Adipose tissue (tissue), 3 donors: ENCODE results near the gene ANGPTL2. TPM values are rescaled to one million over a fixed set of nuclear protein-coding genes. Genes with fewer than 3 reads are reported as not detected.

Experiments used
- H3K27ac ChIP-seq: one replicate; pipeline ENCODE4 v1.5.1; 2013; ENCODE audit warnings: low read depth, low read length
- WGBS, 3 donors: extraction: QIAGEN DNeasy Blood & Tissue Kit; methylation state at CpG; one replicate each; pipeline ENCODE4 v1.1.7; 2013; 5-methylcytosine and 5-hydroxymethylcytosine counted together
- polyA plus RNA-seq, 3 donors: library from polyadenylated mRNA; stranded (reverse); fragments of 200-250 nt; gene quantifications; one replicate each; pipeline ENCODE4 v1.2.3, GENCODE V29; 2013
- donor health status: healthy with polysubstance abuse.
- donor health status: Bipolar disorder and iron deficiency.
- donor health status: healthy.

Gene ANGPTL2
- polyA plus RNA-seq, 3 donors, result 4.2 to 96.1 (median 35.8) TPM

GRCh38 chr9:127107929-127108876, 14.2 kb downstream of the ANGPTL2 start:
- H3K27ac ChIP-seq, result no peak overlapping the region
- WGBS, 3 donors, result 93 to 97% (median 94%) methylated on average over 38 of the region's 38 CpGs

- no peak overlapping the region for H3K27ac ChIP-seq
- WGBS, 3 donors, result 67 to 85% (median 69%) methylated on average over 11 of the region's 11 CpGs
Observed at GRCh38 chr9:127107171-127107928, 15.1 kb downstream of the ANGPTL2 start.

- H3K27ac ChIP-seq, result no peak overlapping the region
- WGBS, 3 donors, result 62 to 83% (median 77%) methylated on average over 4 of the region's 4 CpGs
Observed at GRCh38 chr9:127106466-127106855, 16.0 kb downstream of the ANGPTL2 start.

GRCh38 chr9:127105805-127106465, 16.5 kb downstream of the ANGPTL2 start:
- H3K27ac ChIP-seq, result no peak overlapping the region
- 76 to 86% (median 78%) methylated on average over 7 of the region's 7 CpGs for whole genome bisulfite sequencing, 3 donors

- WGBS, 3 donors, result 77 to 87% (median 84%) methylated on average over 7 of the region's 7 CpGs
- H3K27ac ChIP-seq, result no peak overlapping the region
Observed at GRCh38 chr9:127104581-127105311, 17.7 kb downstream of the ANGPTL2 start.

GRCh38 chr9:127102788-127103187, 19.6 kb downstream of the ANGPTL2 start:
- H3K27ac ChIP-seq, result no peak overlapping the region

GRCh38 chr9:127102176-127102575, 20.3 kb downstream of the ANGPTL2 start:
- H3K27ac ChIP-seq, result no peak overlapping the region

More at GRCh38 chr9:127102788-127103187, 19.6 kb downstream of the ANGPTL2 start:
- 92 to 100% (median 97%) methylated on average over 2 of the region's 2 CpGs for WGBS, 3 donors

GRCh38 chr9:127099664-127100063, 22.8 kb downstream of the ANGPTL2 start:
- 61 to 86% (median 66%) methylated on average over 3 of the region's 3 CpGs for WGBS, 3 donors
- no peak overlapping the region for H3K27ac ChIP-seq

GRCh38 chr9:127098916-127099553, 23.4 kb downstream of the ANGPTL2 start:
- WGBS, 3 donors, result 69 to 78% (median 71%) methylated on average over 7 of the region's 7 CpGs
- no peak overlapping the region for H3K27ac ChIP-seq

GRCh38 chr9:127097683-127098082, 24.8 kb downstream of the ANGPTL2 start:
- 91 to 94% (median 94%) methylated on average over 5 of the region's 5 CpGs for WGBS, 3 donors
- no peak overlapping the region for H3K27ac ChIP-seq

- WGBS, 3 donors, result 76 to 93% (median 84%) methylated on average over 13 of the region's 13 CpGs
- H3K27ac ChIP-seq, result no peak overlapping the region
Observed at GRCh38 chr9:127096208-127096607, 26.2 kb downstream of the ANGPTL2 start.

- 80 to 92% (median 90%) methylated on average over 5 of the region's 5 CpGs for WGBS, 3 donors
- no peak overlapping the region for H3K27ac ChIP-seq
Observed at GRCh38 chr9:127095411-127095810, 27.0 kb downstream of the ANGPTL2 start.

- H3K27ac ChIP-seq, result no peak overlapping the region
- 94 to 96% (median 95%) methylated on average over 17 of the region's 17 CpGs for WGBS, 3 donors
Observed at GRCh38 chr9:127093319-127094020, 29.0 kb downstream of the ANGPTL2 start.

GRCh38 chr9:127092041-127092608, 30.3 kb downstream of the ANGPTL2 start:
- no peak overlapping the region for H3K27ac ChIP-seq

GRCh38 chr9:127091526-127091925, 30.9 kb downstream of the ANGPTL2 start:
- WGBS, 3 donors, result 95 to 97% (median 96%) methylated on average over 13 of the region's 13 CpGs
- H3K27ac ChIP-seq, result no peak overlapping the region

More at GRCh38 chr9:127092041-127092608, 30.3 kb downstream of the ANGPTL2 start:
- WGBS, 3 donors, result 80 to 96% (median 81%) methylated on average over 11 of the region's 11 CpGs

- WGBS, 3 donors, result 78 to 87% (median 81%) methylated on average over 6 of the region's 6 CpGs
- peak overlapping the region; percentile 44 for H3K27ac ChIP-seq
Observed at GRCh38 chr9:127090341-127090985, 32.0 kb downstream of the ANGPTL2 start.
